Measurements from ENCODE around the gene FAM107A. TPM values are rescaled to one million over a fixed set of nuclear protein-coding genes. Genes with fewer than 3 reads are reported as not detected.

The FAM107A gene
- total and polyA plus RNA-seq, 2 of the 4 experiments (the other 2 are of a cell fraction): not detected

DNA sequence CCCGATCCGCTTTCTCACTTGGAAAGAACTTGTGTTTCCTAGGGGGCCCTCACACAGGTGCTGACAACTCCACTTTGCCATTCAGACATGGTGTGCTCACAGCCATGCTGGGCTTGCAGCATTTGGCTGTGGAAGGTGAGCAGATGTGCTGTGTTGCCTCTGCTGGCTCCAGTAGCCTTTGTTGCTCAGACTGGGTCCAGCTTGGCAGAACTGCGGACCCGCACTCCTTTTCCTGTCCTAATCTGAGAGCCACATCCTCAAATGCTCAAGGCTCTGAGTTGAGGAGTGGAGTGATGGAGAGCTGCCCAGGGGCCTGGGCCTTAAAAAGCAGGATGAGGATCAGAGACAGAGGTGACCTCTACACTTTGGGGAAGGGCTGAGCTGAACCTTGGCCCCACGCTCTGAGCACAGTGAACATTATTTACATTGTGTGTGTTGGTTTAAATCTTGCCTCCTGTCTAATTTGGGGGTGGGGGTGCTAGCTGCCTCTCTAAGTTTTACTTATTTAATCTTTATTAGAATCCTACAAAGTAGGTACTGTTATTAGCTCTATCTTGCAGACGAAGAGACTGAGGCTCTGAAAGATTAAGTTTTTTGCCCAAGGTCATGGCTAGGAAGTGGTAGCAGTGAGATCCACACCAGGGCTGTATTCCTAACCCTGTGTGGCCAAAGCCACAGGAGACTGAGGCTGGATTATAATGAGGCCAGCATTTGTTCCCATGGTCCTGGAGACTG, 57.4 kb downstream of the FAM107A start:
- no peaks in the 10 kb centered on the region for H3K27me3 ChIP-seq (ENCODE audit: control insufficient read depth, insufficient read depth, low read length)
- no peak overlapping the region for H3K23ac ChIP-seq (ENCODE audit: low read depth, low read length)
- no peak overlapping the region for H2AFZ ChIP-seq (replicated peaks; ENCODE audit: low read length, poor library complexity)
- no peak overlapping the region for H2AK5ac ChIP-seq (ENCODE audit: low read depth, low read length)
- no peaks in the 10 kb centered on the region for H3K79me1 ChIP-seq (ENCODE audit: low read depth in 1 of 2, low read length in 2 of 2)
- no peak for TF ChIP-seq RCOR1 (IDR thresholded peaks at IDR 0.05; ENCODE audit: insufficient replicate concordance, low read length)
- no peak for TF ChIP-seq BHLHE40 (IDR thresholded peaks at IDR 0.05; ENCODE audit: low read depth, low read length)
- no peak for TF ChIP-seq ELK1 (IDR thresholded peaks at IDR 0.05; ENCODE audit: borderline replicate concordance, low read depth, low read length)
- no peak for TF ChIP-seq POLR2A (IDR thresholded peaks at IDR 0.05; ENCODE audit: low read depth, low read length)
- no peak for TF ChIP-seq FOS (IDR thresholded peaks at IDR 0.05; ENCODE audit: low read depth, low read length)
- no peak for TF ChIP-seq MXI1 (IDR thresholded peaks at IDR 0.05; ENCODE audit: borderline replicate concordance, low read depth, low read length)
- TF ChIP-seq RFX5 (IDR thresholded peaks at IDR 0.05; ENCODE audit: low read depth, low read length): no peak
- TF ChIP-seq CHD1 (IDR thresholded peaks at IDR 0.05; ENCODE audit: low read depth, low read length): no peak
- no peak for TF ChIP-seq CEBPB (IDR thresholded peaks at IDR 0.05; ENCODE audit: low read depth, low read length)
- TF ChIP-seq USF2 (IDR thresholded peaks at IDR 0.05; ENCODE audit: low read depth, low read length): no peak
- no peak for TF ChIP-seq NFE2L2 (IDR thresholded peaks at IDR 0.05; ENCODE audit: low read depth, low read length)
- TF ChIP-seq RAD21 (IDR thresholded peaks at IDR 0.05; ENCODE audit: low read length): no peak
- H4K20me1 ChIP-seq (ENCODE audit: insufficient read depth, low read length): no peaks in the 10 kb centered on the region; the same call in 1 of the 2 replicates
- no peak overlapping the region for H2BK5ac ChIP-seq (ENCODE audit: low read depth, low read length, poor library complexity, severe bottlenecking)
- no peak overlapping the region for H2AK9ac ChIP-seq (replicated peaks; ENCODE audit: low read depth, low read length, poor library complexity)
- no peak overlapping the region for H2BK15ac ChIP-seq (ENCODE audit: low read depth, low read length)
- ATAC-seq (ENCODE audit: low read depth) (no peak), DNase-seq (no peak)
- H4K8ac ChIP-seq (ENCODE audit: low read depth in 2 of 2, low read length in 2 of 2): no peak overlapping the region
- peaks cover 13% of the 10 kb centered on the region; the same call in 1 of the 2 replicates for H3K36me3 ChIP-seq (ENCODE audit: control insufficient read depth, insufficient read depth, low read length)
- in situ Hi-C loops (cut with MboI; ENCODE audit: low sequenced_read_pairs): no loop called here
- no peaks in the 10 kb centered on the region; the same call in 1 of the 2 replicates for H3K9me1 ChIP-seq (ENCODE audit: insufficient read depth, low read length)
- H3K4me2 ChIP-seq (ENCODE audit: low read depth, low read length): no peak overlapping the region
- H3K27ac ChIP-seq (ENCODE audit: insufficient read depth, low read length): no peak overlapping the region
- H4K91ac ChIP-seq (ENCODE audit: insufficient read depth, low read depth, low read length): no peak overlapping the region
- no peak overlapping the region for H2BK20ac ChIP-seq (ENCODE audit: low read depth, low read length)
- intact Hi-C loops (cut with micrococcal nuclease): no loop called here
- CTCF ChIA-PET: interaction anchor here (0.7 to 1.6 kb wide), 2 partner anchors 12 to 560 kb away, joined by 3 read pairs; no protein-coding TSS in a partner anchor
- no peak overlapping the region for H4K5ac ChIP-seq (ENCODE audit: low read depth, low read length)
- H3K14ac ChIP-seq (replicated peaks; ENCODE audit: low read depth, low read length): no peak overlapping the region
- no peak overlapping the region for H3K4ac ChIP-seq (ENCODE audit: low read depth, low read length)
- dilution Hi-C loops (cut with HindIII; ENCODE audit: low sequenced_read_pairs, unreplicated experiment): no loop called here
- POLR2A ChIA-PET (ENCODE audit: unreplicated experiment): no interaction called here
- 80% methylated on average over 2 of the region's 6 CpGs; no CpG with 5 or more reads in 1 of the 2 experiments for WGBS, 2 experiments (ENCODE audit: extremely low coverage in 2 of 2, insufficient read length in 1 of 2)
- H3K18ac ChIP-seq (ENCODE audit: low read depth, low read length): no peak overlapping the region
- no peak overlapping the region for H2BK120ac ChIP-seq (ENCODE audit: low read depth, low read length)
- BruUV-seq (replicated peaks): no TSS peak
- H3K4me3 ChIP-seq (ENCODE audit: insufficient read depth, low read depth, low read length): no peak overlapping the region
- H3K9ac ChIP-seq (ENCODE audit: low read depth, low read length): no peak overlapping the region
- no peaks in the 10 kb centered on the region for H3K4me1 ChIP-seq (ENCODE audit: control insufficient read depth, insufficient read depth, low read length)
- H3K56ac ChIP-seq (ENCODE audit: extremely low read depth, insufficient read depth, low read length): no peak overlapping the region
- H3K9me3 ChIP-seq (ENCODE audit: control insufficient read depth, insufficient read depth, low read length): no peaks in the 10 kb centered on the region

All from IMR-90 (cell line).